Measurements from ENCODE around the gene LTK. TPM values are rescaled to one million over a fixed set of nuclear protein-coding genes. Genes with fewer than 3 reads are reported as not detected.

LTK gene
- total and polyA plus RNA-seq, 2 of the 4 experiments (the other 2 are of a cell fraction) = 0.18 to 0.62 TPM

DNA sequence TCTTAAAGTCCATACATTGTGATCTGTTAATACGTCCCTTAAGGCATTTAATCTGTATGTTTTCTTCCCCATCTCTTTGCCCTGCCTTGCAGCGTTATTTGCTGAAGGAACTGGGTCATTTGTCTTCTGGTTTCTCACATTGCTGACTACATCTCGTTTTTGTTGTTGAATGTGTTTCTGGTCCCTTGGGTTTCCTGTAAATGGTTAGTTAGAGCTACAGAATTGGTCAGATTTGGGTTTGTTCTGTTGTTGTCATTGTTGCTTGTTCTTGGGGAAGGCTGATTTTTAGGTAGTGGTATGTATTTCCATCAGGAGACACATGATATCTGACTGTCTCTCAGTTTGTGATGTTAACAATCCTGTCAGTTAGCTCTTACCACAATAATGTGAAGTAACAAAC lies 46.9 kb downstream of the LTK start:
- no peak for ATAC-seq (ENCODE audit: low read depth)
- Histone ChIP-seq H2BK20ac (ENCODE audit: low read depth, low read length) (no peak overlapping the region), H2BK5ac (ENCODE audit: low read depth, low read length, poor library complexity, severe bottlenecking) (no peak overlapping the region), H4K20me1 (ENCODE audit: insufficient read depth, low read length) (0 out of 2 replicates have a peak, but pooled peaks cover 10% of the 10 kb centered on the region), H2BK15ac (ENCODE audit: low read depth, low read length) (no peak overlapping the region), H3K4ac (ENCODE audit: low read depth, low read length) (no peak overlapping the region), H3K23ac (ENCODE audit: low read depth, low read length) (no peak overlapping the region), H3K18ac (ENCODE audit: low read depth, low read length) (no peak overlapping the region), H3K27me3 (ENCODE audit: control insufficient read depth, insufficient read depth, low read length) (no peaks in the 10 kb centered on the region), H3K9me1 (ENCODE audit: insufficient read depth, low read length) (no peaks in the 10 kb centered on the region; the same call in 1 of the 2 replicates), H4K5ac (ENCODE audit: low read depth, low read length) (no peak overlapping the region), H4K91ac (ENCODE audit: insufficient read depth, low read depth, low read length) (no peak overlapping the region), H3K9me3 (ENCODE audit: control insufficient read depth, insufficient read depth, low read length) (no peaks in the 10 kb centered on the region), H3K4me1 (ENCODE audit: control insufficient read depth, insufficient read depth, low read length) (peaks cover 4% of the 10 kb centered on the region), H3K9ac (ENCODE audit: low read depth, low read length) (no peak overlapping the region), H3K4me3 (ENCODE audit: insufficient read depth, low read depth, low read length) (no peak overlapping the region), H2BK120ac (ENCODE audit: low read depth, low read length) (no peak overlapping the region), H2AK5ac (ENCODE audit: low read depth, low read length) (no peak overlapping the region), H3K27ac (ENCODE audit: insufficient read depth, low read length) (no peak overlapping the region), H3K14ac (replicated peaks; ENCODE audit: low read depth, low read length) (no peak overlapping the region), H4K8ac (ENCODE audit: low read depth in 2 of 2, low read length in 2 of 2) (no peak overlapping the region), H3K56ac (ENCODE audit: extremely low read depth, insufficient read depth, low read length) (no peak overlapping the region), H3K4me2 (ENCODE audit: low read depth, low read length) (no peak overlapping the region), H3K36me3 (ENCODE audit: control insufficient read depth, insufficient read depth, low read length) (peaks cover 38% of the 10 kb centered on the region), H2AK9ac (replicated peaks; ENCODE audit: low read depth, low read length, poor library complexity) (no peak overlapping the region), H3K79me1 (ENCODE audit: low read depth in 1 of 2, low read length in 2 of 2) (peaks cover 8 to 27% of the 10 kb centered on the region in 2 experiments; a peak in 3 of 4 replicates), H2AFZ (replicated peaks; ENCODE audit: low read length, poor library complexity) (no peak overlapping the region)
- BruUV-seq (replicated peaks) = no TSS peak
- in situ Hi-C loops (cut with MboI; ENCODE audit: low sequenced_read_pairs) = no loop called here
- CTCF ChIA-PET = interaction anchor here (1.3 to 1.9 kb wide), 6 partner anchors 13 to 307 kb away, joined by 3 to 6 read pairs (median 4); partner anchors contain the start of gene MAPKBP1
- DNase-seq = no peak
- TF ChIP-seq, protein P1, sequence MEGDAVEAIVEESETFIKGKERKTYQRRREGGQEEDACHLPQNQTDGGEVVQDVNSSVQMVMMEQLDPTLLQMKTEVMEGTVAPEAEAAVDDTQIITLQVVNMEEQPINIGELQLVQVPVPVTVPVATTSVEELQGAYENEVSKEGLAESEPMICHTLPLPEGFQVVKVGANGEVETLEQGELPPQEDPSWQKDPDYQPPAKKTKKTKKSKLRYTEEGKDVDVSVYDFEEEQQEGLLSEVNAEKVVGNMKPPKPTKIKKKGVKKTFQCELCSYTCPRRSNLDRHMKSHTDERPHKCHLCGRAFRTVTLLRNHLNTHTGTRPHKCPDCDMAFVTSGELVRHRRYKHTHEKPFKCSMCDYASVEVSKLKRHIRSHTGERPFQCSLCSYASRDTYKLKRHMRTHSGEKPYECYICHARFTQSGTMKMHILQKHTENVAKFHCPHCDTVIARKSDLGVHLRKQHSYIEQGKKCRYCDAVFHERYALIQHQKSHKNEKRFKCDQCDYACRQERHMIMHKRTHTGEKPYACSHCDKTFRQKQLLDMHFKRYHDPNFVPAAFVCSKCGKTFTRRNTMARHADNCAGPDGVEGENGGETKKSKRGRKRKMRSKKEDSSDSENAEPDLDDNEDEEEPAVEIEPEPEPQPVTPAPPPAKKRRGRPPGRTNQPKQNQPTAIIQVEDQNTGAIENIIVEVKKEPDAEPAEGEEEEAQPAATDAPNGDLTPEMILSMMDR (conservative IDR thresholded peaks at IDR 0.05; ENCODE audit: low read depth, low read length) = no peak
- TF ChIP-seq CEBPB (IDR thresholded peaks at IDR 0.05; ENCODE audit: low read depth, low read length) = no peak
- no peak for TF ChIP-seq BHLHE40 (IDR thresholded peaks at IDR 0.05; ENCODE audit: low read depth, low read length)
- no peak for TF ChIP-seq NFE2L2 (IDR thresholded peaks at IDR 0.05; ENCODE audit: low read depth, low read length)
- TF ChIP-seq POLR2A (IDR thresholded peaks at IDR 0.05; ENCODE audit: low read depth, low read length) = no peak
- TF ChIP-seq, protein P2, sequence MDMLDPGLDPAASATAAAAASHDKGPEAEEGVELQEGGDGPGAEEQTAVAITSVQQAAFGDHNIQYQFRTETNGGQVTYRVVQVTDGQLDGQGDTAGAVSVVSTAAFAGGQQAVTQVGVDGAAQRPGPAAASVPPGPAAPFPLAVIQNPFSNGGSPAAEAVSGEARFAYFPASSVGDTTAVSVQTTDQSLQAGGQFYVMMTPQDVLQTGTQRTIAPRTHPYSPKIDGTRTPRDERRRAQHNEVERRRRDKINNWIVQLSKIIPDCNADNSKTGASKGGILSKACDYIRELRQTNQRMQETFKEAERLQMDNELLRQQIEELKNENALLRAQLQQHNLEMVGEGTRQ (IDR thresholded peaks at IDR 0.05; ENCODE audit: low read depth, low read length) = no peak
- POLR2A ChIA-PET (ENCODE audit: unreplicated experiment) = no interaction called here
- no CpG with 5 or more reads among the region's 3 CpGs for WGBS, 2 experiments (ENCODE audit: extremely low coverage in 2 of 2, insufficient read length in 1 of 2)
- intact Hi-C loops (cut with micrococcal nuclease) = loop anchor here (5.0 to 10.0 kb wide), 5 partner anchors 76 to 348 kb away; partner anchors contain the start of genes RPAP1 and TYRO3
- dilution Hi-C loops (cut with HindIII; ENCODE audit: low sequenced_read_pairs, unreplicated experiment) = no loop called here

All from IMR-90 (cell line).